T-helper 1 cell (primary cell): ENCODE data around the gene DPY19L1.
"Not testable (repeated sequence)": the region's sequence is repeated elsewhere in the genome, so short reads cannot be mapped to it uniquely, and the experiment has no call there.

Source experiments
- DNase-seq, 5 donors: peaks; one replicate each; pipeline ENCODE4 v3.0.0-alpha.2; 2012 to 2020

Gene DPY19L1

DNA sequence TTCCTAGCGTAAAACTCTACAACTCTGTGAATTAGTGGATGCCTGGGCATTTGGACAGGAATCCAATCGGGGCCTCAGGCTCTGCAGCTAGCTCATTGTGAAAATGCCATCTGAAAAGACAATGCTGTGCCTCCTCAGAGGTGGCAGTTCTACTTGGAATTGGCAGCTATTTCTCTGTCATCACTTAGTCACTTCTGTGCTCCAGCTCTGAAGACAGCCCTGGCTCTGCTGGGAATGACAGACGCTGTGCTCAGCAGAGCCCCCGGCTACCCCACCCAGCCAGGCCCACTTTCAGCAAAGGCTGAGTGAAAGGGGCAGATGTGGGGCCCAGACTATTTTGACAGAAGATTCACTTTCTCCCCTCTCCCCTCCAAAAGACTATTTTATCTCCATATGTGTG lies 119.8 kb downstream of the DPY19L1 start:
- DNase-seq = not testable (repeated sequence)

DNA sequence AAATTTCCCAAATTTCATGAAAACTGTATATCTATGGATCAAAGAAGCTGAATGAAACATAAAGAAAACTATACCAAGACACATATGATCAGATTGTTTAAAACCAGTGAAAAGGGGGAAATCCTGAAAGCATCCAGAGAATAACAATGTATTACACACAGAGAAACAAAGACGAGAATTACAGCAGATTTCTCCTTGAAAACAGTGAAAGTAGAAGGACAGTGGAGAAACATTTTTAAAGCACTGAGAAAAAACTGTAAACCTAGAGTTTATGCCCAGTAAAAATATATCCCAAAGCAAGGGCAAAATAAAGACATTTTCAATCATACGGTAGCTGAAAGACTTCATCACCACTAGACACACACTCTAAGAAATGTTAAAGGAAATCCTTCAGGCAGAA lies 121.0 kb downstream of the DPY19L1 start:
- DNase-seq = no peak

GRCh38 chr7:34912236-34912635 lies 125.0 kb downstream of the DPY19L1 start:
- no peak for DNase-seq

DNA sequence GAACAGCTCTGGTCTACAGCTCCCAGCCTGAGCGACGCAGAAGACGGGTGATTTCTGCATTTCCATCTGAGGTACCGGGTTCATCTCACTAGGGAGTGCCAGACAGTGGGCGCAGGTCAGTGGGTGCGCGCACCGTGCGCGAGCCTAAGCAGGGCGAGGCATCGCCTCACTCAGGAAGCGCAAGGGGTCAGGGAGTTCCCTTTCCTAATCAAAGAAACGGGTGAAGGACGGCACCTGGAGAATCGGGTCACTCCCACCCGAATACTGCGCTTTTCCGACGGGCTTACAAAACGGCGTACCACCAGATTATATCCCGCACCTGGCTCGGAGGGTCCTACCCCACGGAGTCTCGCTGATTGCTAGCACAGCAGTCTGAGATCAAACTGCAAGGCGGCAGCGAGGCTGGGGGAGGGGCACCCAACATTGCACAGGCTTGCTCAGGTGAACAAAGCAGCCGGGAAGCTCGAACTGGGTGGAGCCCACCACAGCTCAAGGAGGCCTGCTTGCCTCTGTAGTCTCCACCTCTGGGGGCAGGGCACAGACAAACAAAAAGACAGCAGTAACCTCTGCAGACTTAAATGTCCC lies 130.9 kb downstream of the DPY19L1 start:
- DNase-seq = not testable (repeated sequence)

DNA sequence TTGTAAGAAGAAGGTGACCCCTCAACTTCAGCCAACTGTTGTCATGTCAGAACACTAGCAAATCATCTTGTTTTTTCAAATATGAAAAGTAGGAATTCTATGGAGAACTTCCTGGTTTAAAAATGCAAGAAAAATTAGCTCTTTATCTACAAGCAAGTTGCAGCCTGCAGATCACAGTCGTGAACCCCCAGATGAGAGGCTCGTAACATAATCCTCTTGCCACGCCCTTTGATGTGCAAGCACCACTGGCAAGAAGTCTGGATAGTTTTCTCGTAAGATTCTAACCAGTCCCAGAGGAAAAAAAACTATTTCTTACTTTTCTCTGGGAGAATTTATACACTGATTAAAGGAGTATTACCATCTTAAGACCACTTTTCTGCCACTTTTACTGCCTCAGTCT lies 132.3 kb downstream of the DPY19L1 start:
- DNase-seq = no peak

DNA sequence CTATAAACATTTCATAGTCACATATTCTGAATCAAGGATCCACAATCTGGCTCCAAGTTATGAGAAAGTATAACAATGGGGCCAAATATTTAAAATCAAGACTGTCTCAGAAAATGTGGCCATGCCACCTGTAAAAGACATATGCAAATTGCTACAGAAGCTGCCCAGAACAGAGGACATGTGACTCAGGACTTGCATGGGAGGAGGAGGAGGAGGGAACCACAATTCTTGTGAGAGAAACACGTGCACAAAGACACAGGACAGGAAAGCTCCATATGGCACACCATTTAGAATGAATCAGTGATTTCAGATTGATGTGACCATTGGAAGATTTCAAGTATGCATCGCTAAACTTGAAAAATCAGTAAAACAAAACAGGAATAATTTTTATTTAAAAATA lies 133.4 kb downstream of the DPY19L1 start:
- DNase-seq = not testable (repeated sequence)

DNA sequence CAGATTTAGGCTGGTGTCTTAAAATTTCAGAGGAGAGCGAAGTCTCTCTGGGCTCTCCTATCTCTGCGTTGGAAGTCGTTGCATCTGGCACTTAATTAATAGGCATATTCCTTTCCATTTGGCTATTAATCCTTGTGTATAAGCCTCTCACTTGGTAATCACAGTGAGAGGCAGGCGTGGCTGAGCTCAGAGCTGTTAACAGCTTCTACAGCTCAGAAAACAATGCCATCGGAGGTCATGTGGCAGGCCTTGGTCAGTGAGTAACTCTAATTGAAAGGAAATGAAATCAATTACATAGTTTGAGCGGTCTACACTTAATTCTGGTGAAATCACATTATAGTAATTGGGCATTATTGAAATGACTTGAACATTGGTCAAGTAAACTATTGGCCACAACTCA lies 135.1 kb downstream of the DPY19L1 start:
- no peak for DNase-seq

GRCh38 chr7:34900891-34901513 lies 136.3 kb downstream of the DPY19L1 start:
- no peak for DNase-seq

GRCh38 chr7:34895202-34895601 lies 142.1 kb downstream of the DPY19L1 start:
- DNase-seq = no peak

- DNase-seq = no peak
Observed at GRCh38 chr7:34889951-34890350, 147.3 kb downstream of the DPY19L1 start.

- no peak for DNase-seq
Observed at GRCh38 chr7:34886856-34887255, 150.4 kb downstream of the DPY19L1 start.

DNA sequence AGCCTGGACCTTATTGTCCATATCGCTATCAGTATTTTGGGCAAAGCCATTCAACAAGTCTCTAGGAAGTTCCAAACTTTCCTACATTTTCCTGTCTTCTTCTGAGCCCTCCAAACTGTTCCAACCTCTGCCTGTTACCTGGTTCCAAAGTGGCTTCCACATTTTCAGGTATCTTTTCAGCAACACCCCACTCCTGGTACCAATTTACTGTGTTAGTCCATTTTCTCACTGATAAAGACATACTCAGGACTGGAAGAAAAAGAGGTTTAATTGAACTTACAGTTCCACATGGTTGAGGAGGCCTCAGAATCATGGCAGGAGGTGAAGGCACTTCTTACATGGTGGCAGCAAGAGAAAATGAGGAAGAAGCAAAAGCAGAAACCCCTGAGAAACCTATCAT lies 153.4 kb downstream of the DPY19L1 start:
- DNase-seq = not testable (repeated sequence)

GRCh38 chr7:34879871-34880270 lies 157.4 kb downstream of the DPY19L1 start:
- no peak for DNase-seq

- not testable (repeated sequence) for DNase-seq
Observed at GRCh38 chr7:34878944-34879735, 158.1 kb downstream of the DPY19L1 start.
